PC-9 (cell line): ENCODE measurements around the gene DOLK.
"Not testable (repeated sequence)": the region's sequence is repeated elsewhere in the genome, so short reads cannot be mapped to it uniquely, and the experiment has no call there.

ENCODE experiments used
- EZH2 ChIP-seq: fragments of 200-600 bp; sonication (generic); IDR thresholded peaks from 2 replicates; pipeline ENCODE4 v1.8.0; 2017; ENCODE audit warnings: antibody characterized with exemption, low read depth
- TF ChIP-seq, protein P1 (sequence below): fragments of 200-600 bp; sonication (generic); conservative IDR thresholded peaks from 2 replicates; pipeline ENCODE4 v1.6.1; 2017; ENCODE audit warnings: mixed run types, antibody characterized with exemption, mild to moderate bottlenecking, moderate library complexity

- not testable (repeated sequence) for TF ChIP-seq EZH2
- TF ChIP-seq, protein P1, sequence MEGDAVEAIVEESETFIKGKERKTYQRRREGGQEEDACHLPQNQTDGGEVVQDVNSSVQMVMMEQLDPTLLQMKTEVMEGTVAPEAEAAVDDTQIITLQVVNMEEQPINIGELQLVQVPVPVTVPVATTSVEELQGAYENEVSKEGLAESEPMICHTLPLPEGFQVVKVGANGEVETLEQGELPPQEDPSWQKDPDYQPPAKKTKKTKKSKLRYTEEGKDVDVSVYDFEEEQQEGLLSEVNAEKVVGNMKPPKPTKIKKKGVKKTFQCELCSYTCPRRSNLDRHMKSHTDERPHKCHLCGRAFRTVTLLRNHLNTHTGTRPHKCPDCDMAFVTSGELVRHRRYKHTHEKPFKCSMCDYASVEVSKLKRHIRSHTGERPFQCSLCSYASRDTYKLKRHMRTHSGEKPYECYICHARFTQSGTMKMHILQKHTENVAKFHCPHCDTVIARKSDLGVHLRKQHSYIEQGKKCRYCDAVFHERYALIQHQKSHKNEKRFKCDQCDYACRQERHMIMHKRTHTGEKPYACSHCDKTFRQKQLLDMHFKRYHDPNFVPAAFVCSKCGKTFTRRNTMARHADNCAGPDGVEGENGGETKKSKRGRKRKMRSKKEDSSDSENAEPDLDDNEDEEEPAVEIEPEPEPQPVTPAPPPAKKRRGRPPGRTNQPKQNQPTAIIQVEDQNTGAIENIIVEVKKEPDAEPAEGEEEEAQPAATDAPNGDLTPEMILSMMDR: not testable (repeated sequence)
Observed at GRCh38 chr9:128944966-128945365, 2.4 kb downstream of the DOLK start.
